Activated CD8-positive, alpha-beta memory T cell treated with anti-CD3 and anti-CD28 coated beads for 36 hours (primary cell): ENCODE measurements around the gene MAGED1. TPM values are rescaled to one million over a fixed set of nuclear protein-coding genes. Genes with fewer than 3 reads are reported as not detected.
"Not testable (repeated sequence)": the region's sequence is repeated elsewhere in the genome, so short reads cannot be mapped to it uniquely, and the experiment has no call there.

ENCODE experiments used
- CTCF ChIA-PET: fragments of 350-600 bp; sonication (Branson Sonifier 250); formaldehyde crosslinking; loops from one replicate; lab custom pipeline; 2021; ENCODE audit warnings: antibody characterized with exemption; lab: Charles Lee
- POLR2A ChIA-PET: fragments of 350-600 bp; sonication (Branson Sonifier 250); formaldehyde crosslinking; loops from one replicate; lab custom pipeline; 2021; ENCODE audit warnings: antibody characterized with exemption; lab: Charles Lee
- total RNA-seq, 2 experiments: library from RNA; stranded (reverse); gene quantifications; one replicate each; pipeline ENCODE4 v1.2.3, GENCODE V29; 2021

The MAGED1 gene
- total RNA-seq, 2 experiments from 2014 or later: 33.5 to 33.9 TPM

- POLR2A ChIA-PET: interaction anchor here (0.5 kb wide), 1 partner anchor 1822 kb away, joined by 6 read pairs; no protein-coding TSS in a partner anchor
- CTCF ChIA-PET: no interaction called here
Observed at GRCh38 chrX:51893931-51894696, 691 bp downstream of the MAGED1 start.

- ChIA-PET POLR2A (no interaction called here), CTCF (no interaction called here)
Observed at GRCh38 chrX:51894697-51895336, 1.4 kb downstream of the MAGED1 start.

- ChIA-PET POLR2A (no interaction called here), CTCF (no interaction called here)
Observed at GRCh38 chrX:51896626-51897025, 3.2 kb downstream of the MAGED1 start.

- POLR2A ChIA-PET: no interaction called here
Observed at GRCh38 chrX:51899741-51900140, 6.3 kb downstream of the MAGED1 start.

GRCh38 chrX:51902510-51903050, 9.2 kb downstream of the MAGED1 start:
- POLR2A ChIA-PET: no interaction called here
- CTCF ChIA-PET: no interaction called here

More at GRCh38 chrX:51899741-51900140, 6.3 kb downstream of the MAGED1 start:
- CTCF ChIA-PET: no interaction called here

GRCh38 chrX:51905152-51905551, 11.7 kb downstream of the MAGED1 start:
- CTCF ChIA-PET, POLR2A ChIA-PET: not testable (repeated sequence)

- CTCF ChIA-PET: no interaction called here
- POLR2A ChIA-PET: no interaction called here
Observed at GRCh38 chrX:51905711-51906110, 12.3 kb downstream of the MAGED1 start.

- POLR2A ChIA-PET: no interaction called here
Observed at GRCh38 chrX:51917604-51918003, 24.2 kb downstream of the MAGED1 start.

GRCh38 chrX:51922561-51922960, 29.1 kb downstream of the MAGED1 start:
- CTCF ChIA-PET: no interaction called here
- POLR2A ChIA-PET: no interaction called here

More at GRCh38 chrX:51917604-51918003, 24.2 kb downstream of the MAGED1 start:
- CTCF ChIA-PET: no interaction called here

- ChIA-PET CTCF (no interaction called here), POLR2A (no interaction called here)
Observed at GRCh38 chrX:51931566-51932150, 38.2 kb downstream of the MAGED1 start.

Other genes starting within 250 kb of the MAGED1 start
- gene CENPVL2, start 210.8 kb upstream of the MAGED1 start, total RNA-seq: not detected
- gene CENPVL1, start 183.1 kb upstream of the MAGED1 start, total RNA-seq: not detected
- gene GSPT2, start 150.2 kb upstream of the MAGED1 start, total RNA-seq: 10 to 100 TPM; 10.7 TPM
- gene MAGED4B, start 175.6 kb downstream of the MAGED1 start, total RNA-seq: 1 to 10 TPM; 1.0 to 2.3 TPM